ENCODE results near the gene COL8A2.

The COL8A2 gene

DNA sequence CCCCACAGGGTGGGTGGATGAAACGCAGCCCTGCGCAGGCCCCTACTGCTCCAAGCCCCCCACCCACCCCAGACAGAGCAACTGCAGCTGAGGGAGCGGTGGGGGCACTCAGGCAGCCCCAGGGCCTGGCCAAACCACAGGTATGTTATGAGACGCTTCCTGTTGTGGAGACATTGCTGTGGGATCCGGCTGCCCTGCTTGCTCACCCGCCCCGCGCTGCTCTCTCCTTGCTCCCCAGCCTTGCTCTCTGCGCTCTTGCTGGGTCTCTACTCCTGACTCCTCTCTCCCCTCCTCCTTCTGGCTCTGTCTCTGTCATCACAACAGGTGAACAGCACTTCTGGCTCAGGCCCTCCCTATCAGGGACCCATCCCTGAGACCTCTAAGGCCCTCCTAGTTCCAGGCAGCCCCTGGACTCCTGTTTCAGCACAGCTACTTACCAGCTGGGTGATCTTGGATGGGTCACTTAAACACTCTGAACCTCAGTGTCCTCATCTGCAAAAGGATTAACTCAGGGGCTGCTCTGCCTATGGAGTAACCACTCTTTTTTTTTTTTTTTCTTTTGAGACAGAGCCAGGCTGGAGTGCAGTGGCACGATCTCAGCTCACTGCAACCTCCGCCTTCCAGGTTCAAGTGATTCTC is 15.9 kb downstream of the COL8A2 start:
- no peak for DNase-seq

DNA sequence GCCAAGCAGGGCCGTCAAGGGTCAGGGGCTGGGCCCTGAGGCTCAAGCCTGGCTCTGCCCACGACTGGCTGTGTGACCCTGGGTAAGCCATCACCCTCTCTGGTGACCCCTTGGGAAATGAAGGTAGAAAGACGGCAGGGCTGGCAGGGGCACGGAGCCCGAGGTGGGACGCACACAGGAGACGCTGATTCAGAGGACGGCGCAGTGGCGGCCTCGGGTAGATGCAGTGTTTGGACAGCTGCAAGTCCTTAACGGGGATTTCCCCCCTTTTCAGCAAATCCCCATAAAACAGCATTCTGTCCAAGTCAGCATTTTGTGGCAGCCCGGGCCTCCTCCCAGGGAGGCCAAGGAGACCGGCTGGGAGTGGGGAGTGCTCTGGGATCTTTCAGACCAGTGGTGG is 16.7 kb downstream of the COL8A2 start:
- no peak for DNase-seq

DNA sequence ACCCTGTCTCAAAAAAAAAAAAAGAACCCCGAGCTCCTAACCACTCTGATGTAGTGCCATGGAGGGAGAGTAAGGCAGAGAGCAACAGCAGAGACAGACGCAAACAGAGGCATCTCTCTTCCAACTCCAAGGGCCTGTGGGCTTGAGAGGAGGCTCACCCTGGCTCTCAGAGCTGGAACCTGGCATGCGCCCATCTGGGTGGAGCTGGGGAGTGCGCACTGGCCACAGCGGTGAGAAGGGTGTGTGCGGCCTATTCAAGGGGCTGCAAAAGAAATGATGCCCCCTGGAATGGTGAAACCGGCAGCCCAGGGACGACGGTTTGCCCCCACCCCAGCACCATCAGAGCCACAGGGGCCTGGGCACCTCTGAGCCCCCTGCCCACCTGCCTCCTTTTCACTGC is 17.6 kb downstream of the COL8A2 start:
- DNase-seq = no peak

DNA sequence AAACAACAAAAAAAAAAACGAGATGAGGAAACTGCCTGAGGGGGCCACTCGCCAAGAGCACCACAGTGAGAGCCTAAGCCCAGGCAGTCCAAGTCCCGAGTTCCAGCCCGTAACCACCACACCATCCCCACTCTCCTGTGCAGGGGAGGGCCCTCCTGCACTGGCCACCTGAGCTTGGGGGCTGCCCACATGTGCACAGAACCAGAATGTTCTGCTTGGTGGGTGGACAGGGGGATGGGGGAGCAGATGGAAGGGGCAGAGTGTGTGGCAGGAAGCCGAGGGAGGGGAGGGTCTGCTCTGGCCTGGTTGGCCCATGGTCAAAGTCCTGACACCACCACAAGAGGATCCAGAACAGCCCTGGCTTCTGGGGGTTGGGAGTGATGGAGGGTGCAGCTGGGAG is 18.8 kb downstream of the COL8A2 start:
- no peak for DNase-seq

DNA sequence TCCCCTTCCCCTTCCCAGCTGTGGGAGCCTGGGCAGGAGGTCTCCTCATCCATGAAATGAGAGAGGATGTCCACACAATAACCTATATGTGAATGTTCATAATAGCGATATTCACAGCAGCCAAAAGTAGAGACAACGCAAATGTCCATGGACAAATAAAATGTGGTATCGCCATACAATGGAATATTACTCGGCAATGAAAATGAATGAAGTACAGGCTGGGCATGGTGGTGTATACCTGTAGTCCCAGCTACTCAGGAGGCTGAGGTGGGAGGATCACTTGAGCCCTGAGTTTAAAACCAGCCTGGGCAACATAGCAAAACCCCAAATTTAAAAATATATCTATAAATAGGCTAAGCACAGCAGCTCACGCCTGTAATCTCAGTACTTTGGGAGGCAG is 23.5 kb downstream of the COL8A2 start:
- DNase-seq = no peak

DNA sequence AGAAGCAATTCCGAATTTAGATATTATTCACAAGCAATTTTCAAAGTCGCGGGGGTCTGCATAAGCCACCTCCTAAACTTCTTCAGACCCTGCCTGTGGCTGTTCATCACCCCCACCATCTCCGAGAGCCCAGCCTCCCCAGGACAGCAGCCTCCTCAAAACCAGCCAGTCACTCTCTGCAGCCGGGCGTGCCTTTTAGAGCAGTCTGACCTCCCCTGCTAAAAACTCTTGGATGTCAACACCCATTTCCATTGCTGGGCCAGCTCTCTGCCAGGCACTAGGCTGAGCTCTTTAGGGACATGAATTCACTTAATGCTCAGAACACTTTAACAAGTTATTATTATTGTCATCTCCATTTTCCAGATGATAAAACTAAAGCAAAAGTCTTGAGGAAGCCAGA is 24.6 kb downstream of the COL8A2 start:
- no peak for DNase-seq

DNA sequence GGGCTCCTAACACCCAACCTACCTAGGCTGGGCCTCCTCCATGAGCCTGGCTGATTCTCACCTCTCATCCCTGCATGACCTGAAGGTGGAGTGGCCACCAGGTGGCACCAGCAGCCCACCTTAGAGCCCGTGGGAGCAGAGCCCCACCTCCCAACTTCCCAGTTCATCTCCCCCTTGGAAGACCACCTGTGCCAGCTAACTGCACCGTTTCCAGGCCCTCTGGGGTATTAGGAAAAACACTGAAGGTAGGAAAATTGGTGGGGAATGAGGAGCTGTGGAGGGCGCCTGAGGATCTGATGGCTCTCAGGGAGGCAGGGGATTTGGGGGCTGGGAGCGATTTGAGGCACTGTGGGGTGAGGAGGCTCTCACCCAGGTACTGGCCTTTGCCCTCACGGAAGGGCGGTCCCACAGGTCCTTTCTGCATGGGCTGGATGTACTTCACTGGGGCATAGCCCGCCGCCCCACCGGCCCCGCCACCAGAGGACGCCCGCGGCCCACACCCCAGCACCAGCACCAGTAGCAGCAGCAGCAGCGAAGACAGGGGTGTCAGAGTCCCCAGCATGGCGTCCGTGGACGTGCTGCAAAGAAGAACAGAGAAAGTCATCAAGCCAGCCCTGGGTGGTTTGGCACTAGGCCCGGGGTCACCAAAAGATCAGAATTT is 25.2 kb downstream of the COL8A2 start:
- DNase-seq = peak; percentile 45 to 57

DNA sequence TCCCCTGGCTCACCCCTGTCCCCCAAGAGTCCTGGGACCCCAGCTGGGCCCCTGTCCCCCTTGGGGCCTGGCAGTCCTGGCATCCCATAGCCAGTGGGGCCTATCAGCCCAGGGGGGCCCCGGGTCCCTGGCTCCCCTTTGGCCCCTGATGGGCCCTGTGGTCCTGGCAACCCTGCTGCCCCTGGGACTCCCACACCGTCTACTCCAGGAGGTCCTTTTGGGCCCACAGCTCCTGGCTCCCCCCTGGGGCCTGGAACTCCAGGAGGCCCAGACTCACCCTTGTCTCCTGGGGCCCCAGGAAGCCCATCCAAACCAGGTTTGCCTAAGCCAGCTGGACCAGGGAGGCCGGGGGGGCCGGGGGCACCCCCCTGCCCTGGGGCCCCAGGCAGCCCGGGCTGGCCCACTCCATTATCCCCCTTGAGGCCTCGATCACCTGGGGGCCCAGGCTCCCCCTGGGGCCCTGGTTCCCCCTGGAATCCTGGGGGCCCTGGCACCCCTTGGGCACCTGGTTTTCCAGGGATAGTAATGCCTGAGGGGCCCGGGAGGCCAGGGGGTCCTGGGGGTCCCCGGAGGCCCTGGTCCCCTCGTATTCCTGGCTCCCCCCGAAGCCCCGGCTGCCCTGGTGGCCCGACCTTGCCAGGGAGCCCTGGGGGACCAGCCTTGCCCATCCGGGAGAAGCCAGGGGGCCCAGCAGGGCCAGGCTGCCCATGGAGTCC is 26.2 kb downstream of the COL8A2 start:
- no peak for DNase-seq

DNA sequence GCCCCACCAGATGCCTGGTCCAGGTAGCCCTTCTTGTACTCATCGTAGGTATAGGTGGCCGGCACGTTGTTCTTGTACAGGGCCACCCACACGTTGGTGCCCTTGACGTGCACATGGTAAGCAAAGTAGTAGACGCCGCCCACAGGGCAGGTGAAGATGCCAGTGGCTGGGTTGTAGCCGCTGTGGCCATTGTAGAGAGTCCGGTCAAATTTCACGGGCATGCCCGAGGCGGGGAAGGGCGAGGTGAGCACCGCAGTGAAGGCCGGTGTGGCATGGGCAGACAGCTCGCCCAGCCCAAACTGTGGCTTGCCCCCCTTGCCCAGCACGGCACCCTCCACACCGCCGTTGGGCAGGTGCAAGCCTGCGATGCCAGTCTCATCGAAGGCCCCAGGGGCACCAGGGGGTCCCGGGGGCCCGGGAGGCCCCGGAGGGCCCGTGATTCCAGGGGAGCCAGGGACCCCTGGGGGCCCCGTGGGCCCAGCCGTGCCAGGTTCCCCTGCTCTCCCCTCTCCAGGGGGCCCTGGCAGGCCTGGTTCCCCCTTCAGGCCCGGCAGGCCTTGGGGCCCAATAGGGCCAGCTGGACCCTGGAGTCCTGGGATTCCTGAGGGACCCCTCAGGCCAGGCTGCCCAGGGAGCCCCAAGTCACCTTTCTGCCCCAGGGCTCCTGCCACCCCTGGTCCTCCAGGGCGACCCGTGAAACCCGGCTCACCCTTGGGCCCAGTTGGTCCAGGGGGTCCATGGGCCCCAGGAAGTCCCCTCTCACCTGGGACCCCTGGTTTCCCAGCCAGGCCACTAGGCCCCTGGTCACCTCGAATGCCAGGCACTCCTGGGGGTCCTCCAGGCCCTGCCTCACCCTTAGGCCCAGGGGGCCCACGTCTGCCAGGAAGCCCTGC is 27.1 kb downstream of the COL8A2 start:
- DNase-seq = no peak

DNA sequence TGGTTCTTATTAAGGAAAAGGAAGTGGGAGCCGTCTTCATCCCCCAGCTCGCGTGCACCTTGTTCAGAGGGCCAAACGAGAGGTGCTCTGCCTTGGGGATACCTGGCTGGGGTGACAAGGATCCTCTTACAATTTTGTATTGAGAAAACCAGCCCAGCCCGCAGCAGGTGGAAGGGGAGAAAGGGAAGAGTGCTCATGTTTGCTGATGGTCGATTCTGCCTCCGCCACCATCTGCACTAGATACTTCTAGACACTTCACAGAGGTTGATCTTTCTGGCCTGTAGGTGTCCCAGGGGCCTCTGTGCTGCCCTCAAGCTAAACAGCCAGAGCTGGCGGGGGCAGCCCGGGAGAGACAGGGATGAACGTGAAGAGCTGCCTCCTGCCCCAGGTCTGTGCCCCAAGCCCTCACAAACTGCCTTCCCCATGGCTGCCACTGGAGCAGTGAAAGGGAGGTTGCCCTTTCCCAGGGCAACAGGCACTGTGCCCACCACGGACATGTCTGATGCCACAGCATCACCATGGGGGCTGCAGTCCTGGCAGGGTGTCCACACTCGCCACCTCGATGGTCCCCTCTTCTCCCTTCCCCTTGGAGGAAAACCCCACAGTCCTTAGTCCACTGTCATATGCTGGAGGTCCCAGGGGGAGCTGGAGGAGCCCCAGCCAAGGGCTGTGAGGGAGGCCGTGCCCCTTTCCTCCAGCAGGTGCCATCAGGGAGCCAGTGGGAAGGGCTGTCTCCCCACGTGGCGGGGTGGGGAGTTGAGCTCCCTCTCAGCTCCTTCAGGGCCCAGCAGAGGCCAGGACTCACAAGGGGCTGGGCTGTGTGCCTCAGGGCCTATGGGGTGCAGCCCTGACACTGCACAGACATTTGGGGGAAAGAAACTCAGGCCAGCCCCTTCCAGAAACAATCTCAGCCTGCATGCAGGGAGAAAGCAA is 28.3 kb downstream of the COL8A2 start:
- DNase-seq = no peak

DNA sequence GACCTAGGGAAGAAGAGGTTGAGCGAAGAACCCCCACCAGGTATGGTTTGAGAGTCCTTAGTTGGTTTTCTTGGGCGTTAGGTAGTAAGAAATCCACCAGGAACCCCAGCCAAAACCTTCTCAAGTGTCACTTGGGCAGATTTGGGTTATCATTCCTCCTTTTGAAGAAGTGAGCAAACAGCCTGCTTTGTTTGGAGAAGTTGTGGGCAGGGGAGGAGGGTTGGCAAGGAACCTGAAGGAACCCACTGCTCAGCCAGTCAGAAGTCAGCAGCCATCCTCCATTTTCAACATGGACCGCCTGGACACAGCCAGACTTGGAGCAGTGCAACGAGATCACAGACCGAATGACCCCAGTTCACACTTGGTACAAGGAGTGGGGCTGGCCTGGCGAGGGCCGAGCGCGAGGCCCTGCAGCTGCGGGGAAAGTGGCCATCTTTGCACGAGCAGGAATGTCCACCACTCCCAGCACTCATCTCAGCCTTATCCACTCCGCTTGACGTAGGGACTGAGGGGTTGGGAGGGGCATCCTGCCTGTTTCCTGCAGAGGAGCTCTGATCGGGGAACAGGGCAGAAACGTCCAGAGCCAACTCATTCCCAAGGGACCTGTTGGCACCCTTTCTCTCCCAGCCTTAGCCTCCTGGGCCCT is 29.1 kb downstream of the COL8A2 start:
- no peak for DNase-seq

DNA sequence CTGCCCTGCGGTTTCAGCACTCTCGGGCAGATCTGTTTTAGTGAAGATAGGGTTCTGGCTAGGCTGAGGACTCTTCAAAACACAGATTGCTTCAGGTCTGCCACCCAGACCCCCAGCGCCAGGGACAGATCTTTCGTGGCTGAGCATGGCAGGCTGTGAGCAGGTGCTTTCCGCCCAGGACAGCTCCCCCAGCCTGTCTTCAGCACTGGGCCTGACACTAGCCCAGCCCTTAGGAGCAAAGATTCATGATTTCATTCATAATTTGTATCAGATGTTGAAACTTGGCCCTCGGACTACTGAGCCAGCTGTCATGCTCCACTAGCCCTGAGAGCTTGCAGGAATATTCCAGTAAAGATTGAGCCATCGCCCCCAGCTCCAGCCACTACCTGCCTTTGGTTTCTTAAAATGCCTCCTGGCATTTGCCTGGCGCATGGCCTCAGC is 30.4 kb downstream of the COL8A2 start:
- no peak for DNase-seq

DNA sequence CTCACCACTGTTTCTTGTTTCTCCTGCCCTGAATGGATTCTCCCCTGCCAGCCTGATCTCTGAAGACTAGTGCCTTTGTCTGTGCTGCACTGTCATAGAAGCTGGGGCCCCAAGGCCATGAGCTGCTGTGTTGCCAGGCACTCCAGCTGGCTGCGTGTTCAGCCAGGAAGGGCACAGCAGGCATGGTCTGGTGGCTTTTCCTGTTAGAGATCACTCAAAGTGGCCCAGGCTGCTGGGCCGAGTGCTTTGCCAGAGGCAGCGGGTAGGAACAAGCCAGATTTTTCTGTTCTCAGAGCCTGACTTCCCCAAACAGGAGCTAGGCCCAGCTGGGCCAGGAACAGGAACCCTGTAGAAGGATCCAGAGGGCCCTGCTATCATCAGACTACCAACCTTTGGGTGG is 31.1 kb downstream of the COL8A2 start:
- DNase-seq = no peak

DNA sequence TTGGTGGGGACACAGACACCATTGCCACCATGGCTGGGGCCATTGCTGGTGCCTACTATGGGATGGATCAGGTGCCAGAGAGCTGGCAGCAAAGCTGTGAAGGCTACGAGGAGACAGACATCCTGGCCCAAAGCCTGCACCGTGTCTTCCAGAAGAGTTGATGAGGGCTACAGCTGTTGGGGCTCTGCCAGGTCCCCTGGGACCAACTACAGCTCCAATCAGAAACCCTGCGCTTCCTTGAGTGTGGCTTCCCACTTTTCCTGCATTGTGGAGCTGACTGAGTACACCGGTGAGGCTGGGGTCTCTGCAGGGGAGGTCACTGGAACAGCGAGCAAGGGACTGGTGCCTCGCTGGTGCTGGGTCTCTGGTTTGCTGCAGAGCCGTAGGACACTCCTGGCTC is 31.8 kb downstream of the COL8A2 start:
- no peak for DNase-seq

DNA sequence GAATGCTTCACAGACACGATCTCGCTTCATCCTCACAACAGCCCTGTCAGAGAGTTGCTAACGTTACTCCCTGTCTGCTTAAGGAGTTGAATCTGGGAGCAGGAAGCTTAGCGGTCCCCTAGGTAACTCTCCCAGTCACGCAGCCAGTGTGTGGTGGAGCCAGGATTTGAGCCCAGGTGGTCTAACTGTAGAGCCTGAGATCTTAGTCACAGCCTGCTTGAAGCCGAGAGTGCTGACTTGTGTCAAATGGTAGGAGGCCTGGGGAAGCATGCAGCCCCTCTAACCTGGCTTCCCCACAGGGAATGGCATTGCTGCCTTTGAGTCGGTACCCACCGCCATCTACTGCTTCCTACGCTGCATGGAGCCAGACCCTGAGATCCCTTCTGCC is 32.2 kb downstream of the COL8A2 start:
- DNase-seq = no peak

DNA sequence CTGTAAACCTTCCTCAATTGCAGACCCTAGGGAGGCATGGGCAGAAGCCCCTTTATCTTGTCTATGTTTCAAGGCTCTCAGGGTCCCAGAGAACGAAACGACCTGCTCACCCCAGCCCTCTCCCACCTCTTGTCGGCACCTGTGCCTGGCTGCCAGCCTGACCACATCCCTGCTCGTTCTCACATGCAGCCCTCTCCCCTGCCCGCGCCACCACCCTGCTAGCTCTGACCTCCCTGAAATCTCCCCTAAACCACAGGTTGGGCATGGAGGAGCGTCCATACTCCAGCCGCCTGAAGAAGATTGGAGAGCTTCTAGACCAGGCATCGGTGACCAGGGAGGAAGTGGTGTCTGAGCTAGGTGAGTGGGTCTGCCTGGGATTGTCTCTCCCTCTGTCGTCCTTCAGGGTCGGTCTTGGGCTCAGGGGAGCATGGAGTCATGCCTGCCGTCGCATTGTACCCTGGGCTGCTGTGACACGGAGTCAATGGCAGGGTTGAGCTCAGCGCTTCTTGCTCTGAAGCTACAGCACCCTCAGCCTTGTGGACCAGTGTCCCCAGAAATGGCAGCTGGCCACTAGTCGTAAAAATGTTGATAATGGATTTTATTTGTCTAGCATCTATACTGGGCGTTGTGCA is 32.7 kb downstream of the COL8A2 start:
- no peak for DNase-seq

DNA sequence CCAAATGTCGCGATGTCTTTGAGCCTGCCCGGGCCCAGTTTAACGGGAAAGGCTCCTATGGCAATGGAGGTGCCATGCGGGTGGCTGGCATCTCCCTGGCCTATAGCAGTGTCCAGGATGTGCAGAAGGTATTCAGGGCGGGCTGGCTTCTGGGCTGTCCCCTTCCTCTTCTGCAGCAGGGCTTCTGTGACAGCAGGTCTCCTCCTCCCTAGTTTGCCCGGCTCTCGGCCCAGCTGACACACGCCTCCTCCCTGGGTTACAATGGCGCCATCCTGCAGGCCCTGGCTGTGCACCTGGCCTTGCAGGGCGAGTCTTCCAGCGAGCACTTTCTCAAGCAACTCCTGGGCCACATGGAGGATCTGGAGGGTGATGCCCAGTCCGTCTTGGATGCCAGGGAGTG is 33.3 kb downstream of the COL8A2 start:
- DNase-seq = no peak

DNA sequence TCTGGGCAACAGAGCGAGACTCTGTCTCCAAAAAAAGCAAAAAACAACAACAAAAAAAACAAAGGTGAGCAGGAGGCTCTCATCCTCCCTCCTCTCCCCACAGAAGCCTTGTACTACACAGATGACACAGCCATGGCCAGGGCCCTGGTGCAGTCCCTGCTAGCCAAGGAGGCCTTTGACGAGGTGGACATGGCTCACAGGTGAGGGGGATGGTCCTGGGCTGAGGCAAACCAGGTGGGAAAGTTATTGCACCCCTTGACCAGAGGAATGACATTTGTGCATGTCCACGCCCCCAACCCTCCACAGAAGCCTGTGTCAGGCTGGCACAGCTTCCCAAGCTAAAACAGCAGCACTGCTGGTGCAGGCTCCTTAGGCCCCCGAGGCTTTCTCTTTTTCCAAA is 33.9 kb downstream of the COL8A2 start:
- DNase-seq = no peak

DNA sequence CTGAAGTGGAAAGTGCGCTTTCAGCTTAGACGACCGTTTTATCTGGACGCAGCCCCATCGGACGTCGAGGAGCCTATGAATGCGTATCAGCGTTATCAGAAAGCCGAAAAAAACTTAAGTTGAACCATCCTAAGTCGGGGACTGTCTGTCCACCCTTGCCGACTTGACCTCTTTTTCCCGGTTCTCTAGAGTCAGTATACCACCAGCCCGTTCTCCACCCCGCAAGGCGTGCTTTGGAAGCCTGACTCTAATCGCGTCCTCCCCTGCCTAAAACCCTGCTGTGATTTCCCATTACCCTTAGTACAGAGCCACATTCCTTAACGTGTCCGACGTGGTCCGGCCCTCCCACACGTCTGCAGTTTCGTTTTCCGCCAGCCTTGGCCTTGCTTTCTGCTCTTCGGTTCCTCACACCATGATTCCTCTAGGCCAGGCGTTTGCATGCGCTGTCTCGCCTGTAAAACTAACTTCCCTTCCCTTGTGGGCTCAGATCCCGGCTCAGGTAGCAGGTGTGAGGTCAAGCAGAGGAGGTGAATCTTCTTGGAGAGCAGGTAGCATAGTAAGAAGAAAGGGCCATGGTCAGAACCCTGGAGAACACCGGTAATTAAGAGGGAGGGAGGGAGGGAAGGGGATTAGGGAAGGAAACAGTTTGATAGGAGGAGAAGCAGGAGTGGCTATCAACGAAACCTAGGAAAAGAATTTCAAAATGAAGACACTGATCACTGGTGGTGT is 35.5 kb downstream of the COL8A2 start:
- DNase-seq = no peak
